ENCODE measurements around the gene IGSF8.

GRCh38 chr1:160087118-160087662, 11.2 kb downstream of the IGSF8 start:
- TF ChIP-seq, protein P1, sequence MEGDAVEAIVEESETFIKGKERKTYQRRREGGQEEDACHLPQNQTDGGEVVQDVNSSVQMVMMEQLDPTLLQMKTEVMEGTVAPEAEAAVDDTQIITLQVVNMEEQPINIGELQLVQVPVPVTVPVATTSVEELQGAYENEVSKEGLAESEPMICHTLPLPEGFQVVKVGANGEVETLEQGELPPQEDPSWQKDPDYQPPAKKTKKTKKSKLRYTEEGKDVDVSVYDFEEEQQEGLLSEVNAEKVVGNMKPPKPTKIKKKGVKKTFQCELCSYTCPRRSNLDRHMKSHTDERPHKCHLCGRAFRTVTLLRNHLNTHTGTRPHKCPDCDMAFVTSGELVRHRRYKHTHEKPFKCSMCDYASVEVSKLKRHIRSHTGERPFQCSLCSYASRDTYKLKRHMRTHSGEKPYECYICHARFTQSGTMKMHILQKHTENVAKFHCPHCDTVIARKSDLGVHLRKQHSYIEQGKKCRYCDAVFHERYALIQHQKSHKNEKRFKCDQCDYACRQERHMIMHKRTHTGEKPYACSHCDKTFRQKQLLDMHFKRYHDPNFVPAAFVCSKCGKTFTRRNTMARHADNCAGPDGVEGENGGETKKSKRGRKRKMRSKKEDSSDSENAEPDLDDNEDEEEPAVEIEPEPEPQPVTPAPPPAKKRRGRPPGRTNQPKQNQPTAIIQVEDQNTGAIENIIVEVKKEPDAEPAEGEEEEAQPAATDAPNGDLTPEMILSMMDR (IDR thresholded peaks at IDR 0.05; ENCODE audit: low read depth, low read length, poor library complexity, severe bottlenecking) = no peak
- TF ChIP-seq EZH2phosphoT487 (IDR thresholded peaks at IDR 0.05; ENCODE audit: borderline replicate concordance, low read length) = no peak
